Esophagus squamous epithelium (tissue), 4 donors: Measurements from ENCODE around the gene ERICH6.

ENCODE experiments used
- CTCF ChIP-seq, 6 experiments: fragments of 450-650 bp in 4 of 6; fragments of 200-600 bp in 2 of 6; sonication (generic) in 2 of 6; IDR thresholded peaks; one replicate each; pipeline ENCODE4 v1.5.1; 2016 to 2019; ENCODE audit warnings: antibody characterized with exemption in 6 of 6, mild to moderate bottlenecking in 4 of 6, moderate library complexity in 4 of 6
- POLR2A ChIP-seq, 4 donors: fragments of 450-650 bp; IDR thresholded peaks; one replicate each; pipeline ENCODE4 v1.6.1; 2017; ENCODE audit warnings: antibody characterized with exemption in 4 of 4, mild to moderate bottlenecking in 4 of 4, moderate library complexity in 3 of 4

GRCh38 chr3:150697646-150698045 is 6.1 kb downstream of the ERICH6 start:
- no peak for TF ChIP-seq CTCF (IDR thresholded peaks at IDR 0.05)
- TF ChIP-seq POLR2A (IDR thresholded peaks at IDR 0.05) = no peak
